PC-3 (cell line): Measurements from ENCODE around the gene ERAL1. TPM values are rescaled to one million over a fixed set of nuclear protein-coding genes. Genes with fewer than 3 reads are reported as not detected.

Source experiments
- ATAC-seq: fragments of 200-7000 bp; cut with Tn5 transposase; 2 replicates; pipeline ENCODE4 v1.9.1; 2020; ENCODE audit warnings: mild to moderate bottlenecking, moderate library complexity
- BruUV-seq: library from RNA; stranded (reverse); fragments of 400-500 nt; replicated peaks from 2 replicates; lab custom pipeline; 2021; lab: Mats Ljungman, UMichigan
- CTCF ChIA-PET: fragments of 300-600 bp; sonication (Branson Sonifier 250); formaldehyde crosslinking; loops from one replicate; lab custom pipeline; 2022; ENCODE audit warnings: antibody characterized with exemption; lab: Charles Lee
- POLR2A ChIA-PET: fragments of 300-600 bp; sonication (Branson Sonifier 250); formaldehyde crosslinking; loops from one replicate; lab custom pipeline; 2022; ENCODE audit warnings: antibody characterized with exemption; ENCODE audit not compliant: unreplicated experiment; lab: Charles Lee
- DNase-seq: peaks from one replicate; pipeline ENCODE4 v3.0.0-alpha.2; 2015
- H2AFZ ChIP-seq: fragments of 300-600 bp; sonication (generic); 2 replicates; pipeline ENCODE4 v1.6.0; 2016; ENCODE audit warnings: antibody characterized with exemption, low read length
- H3F3A ChIP-seq: fragments of 300-600 bp; sonication (generic); one replicate; pipeline ENCODE4 v1.6.0; 2017; ENCODE audit warnings: antibody characterized with exemption, low read length, control low read depth, mild to moderate bottlenecking; ENCODE audit not compliant: unreplicated experiment
- H3K27ac ChIP-seq: fragments of 300-600 bp; sonication (generic); 2 replicates; pipeline ENCODE4 v1.5.1; 2016; ENCODE audit warnings: mild to moderate bottlenecking, low read length
- H3K27me3 ChIP-seq: fragments of 300-600 bp; sonication (generic); 2 replicates; pipeline ENCODE4 v1.6.1; 2016; ENCODE audit warnings: low read length, mixed read lengths
- H3K36me3 ChIP-seq: fragments of 300-600 bp; sonication (generic); 2 replicates; pipeline ENCODE4 v1.6.1; 2016; ENCODE audit warnings: low read depth, mixed run types, low read length, mixed read lengths
- H3K4me1 ChIP-seq: fragments of 300-600 bp; sonication (generic); 2 replicates; pipeline ENCODE4 v1.5.1; 2016; ENCODE audit warnings: low read length; ENCODE audit not compliant: insufficient read depth
- H3K4me2 ChIP-seq: fragments of 300-600 bp; sonication (generic); 2 replicates; pipeline ENCODE4 v1.6.0; 2016; ENCODE audit warnings: low read length
- H3K4me3 ChIP-seq: fragments of 300-600 bp; sonication (generic); 2 replicates; pipeline ENCODE4 v1.5.1; 2016; ENCODE audit warnings: mild to moderate bottlenecking, low read length, mixed read lengths
- H3K79me2 ChIP-seq: fragments of 300-600 bp; sonication (generic); 2 replicates; pipeline ENCODE4 v1.6.1; 2017; ENCODE audit warnings: low read length, mixed read lengths
- H3K9ac ChIP-seq: fragments of 300-600 bp; sonication (generic); 2 replicates; pipeline ENCODE4 v1.6.0; 2016; ENCODE audit warnings: mild to moderate bottlenecking, low read length
- H3K9me2 ChIP-seq: fragments of 300-600 bp; sonication (generic); replicated peaks from 2 replicates; pipeline ENCODE4 v1.6.1; 2016; ENCODE audit warnings: mixed run types, low read length, mixed read lengths
- H3K9me3 ChIP-seq: fragments of 300-600 bp; sonication (generic); 2 replicates; pipeline ENCODE4 v1.6.1; 2016; ENCODE audit warnings: low read length, mixed read lengths
- H4K20me1 ChIP-seq: fragments of 300-600 bp; sonication (generic); 2 replicates; pipeline ENCODE4 v1.6.1; 2016; ENCODE audit warnings: low read length, mixed read lengths
- EZH2 ChIP-seq: fragments of 300-600 bp; sonication (generic); IDR thresholded peaks from one replicate; pipeline ENCODE4 v1.6.1; 2017; ENCODE audit warnings: antibody characterized with exemption, mild to moderate bottlenecking, low read length; ENCODE audit not compliant: unreplicated experiment
- EZH2phosphoT487 ChIP-seq: fragments of 300-600 bp; sonication (generic); IDR thresholded peaks from 2 replicates; pipeline ENCODE4 v1.6.1; 2018; ENCODE audit warnings: mild to moderate bottlenecking, antibody characterized with exemption, low read length, borderline replicate concordance
- intact Hi-C: fragments of 100-400 bp; cut with micrococcal nuclease; formaldehyde crosslinking; loops from 2 replicates; pipeline ENCODE4 v1.9.0; 2023
- total RNA-seq: library from RNA; depleted of rRNA; stranded (reverse); fragments of >200 nt; gene quantifications from 2 replicates; pipeline ENCODE4 v1.2.3, GENCODE V29; 2014
- TF ChIP-seq, protein P1 (sequence below): fragments of 300-600 bp; sonication (generic); conservative IDR thresholded peaks from 2 replicates; pipeline ENCODE4 v1.5.1; 2017; ENCODE audit warnings: antibody characterized with exemption, low read depth, mild to moderate bottlenecking, low read length

ERAL1 gene
- total RNA-seq, 1 experiment from 2014 or later = 30.5 TPM

GRCh38 chr17:28819582-28819981, 35.2 kb upstream of the ERAL1 start:
- Histone ChIP-seq H3K79me2 (peaks cover 62% of the 10 kb centered on the region), H3K4me3 (no peak overlapping the region), H3F3A (no peaks in the 10 kb centered on the region), H3K36me3 (no peaks in the 10 kb centered on the region), H3K9me3 (no peaks in the 10 kb centered on the region), H3K4me1 (no peaks in the 10 kb centered on the region), H3K27ac (no peak overlapping the region), H2AFZ (no peak overlapping the region), H3K4me2 (no peak overlapping the region), H3K9me2 (no peaks in the 10 kb centered on the region), H3K27me3 (no peaks in the 10 kb centered on the region), H4K20me1 (no peaks in the 10 kb centered on the region), H3K9ac (no peak overlapping the region)
- no peak for DNase-seq
- no peak for ATAC-seq
- ChIA-PET POLR2A (no interaction called here), CTCF (no interaction called here)
- intact Hi-C loops = no loop called here
- TF ChIP-seq, protein P1, sequence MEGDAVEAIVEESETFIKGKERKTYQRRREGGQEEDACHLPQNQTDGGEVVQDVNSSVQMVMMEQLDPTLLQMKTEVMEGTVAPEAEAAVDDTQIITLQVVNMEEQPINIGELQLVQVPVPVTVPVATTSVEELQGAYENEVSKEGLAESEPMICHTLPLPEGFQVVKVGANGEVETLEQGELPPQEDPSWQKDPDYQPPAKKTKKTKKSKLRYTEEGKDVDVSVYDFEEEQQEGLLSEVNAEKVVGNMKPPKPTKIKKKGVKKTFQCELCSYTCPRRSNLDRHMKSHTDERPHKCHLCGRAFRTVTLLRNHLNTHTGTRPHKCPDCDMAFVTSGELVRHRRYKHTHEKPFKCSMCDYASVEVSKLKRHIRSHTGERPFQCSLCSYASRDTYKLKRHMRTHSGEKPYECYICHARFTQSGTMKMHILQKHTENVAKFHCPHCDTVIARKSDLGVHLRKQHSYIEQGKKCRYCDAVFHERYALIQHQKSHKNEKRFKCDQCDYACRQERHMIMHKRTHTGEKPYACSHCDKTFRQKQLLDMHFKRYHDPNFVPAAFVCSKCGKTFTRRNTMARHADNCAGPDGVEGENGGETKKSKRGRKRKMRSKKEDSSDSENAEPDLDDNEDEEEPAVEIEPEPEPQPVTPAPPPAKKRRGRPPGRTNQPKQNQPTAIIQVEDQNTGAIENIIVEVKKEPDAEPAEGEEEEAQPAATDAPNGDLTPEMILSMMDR = no peak
- TF ChIP-seq EZH2phosphoT487 = no peak
- TF ChIP-seq EZH2 = no peak
- no TSS peak for BruUV-seq

DNA sequence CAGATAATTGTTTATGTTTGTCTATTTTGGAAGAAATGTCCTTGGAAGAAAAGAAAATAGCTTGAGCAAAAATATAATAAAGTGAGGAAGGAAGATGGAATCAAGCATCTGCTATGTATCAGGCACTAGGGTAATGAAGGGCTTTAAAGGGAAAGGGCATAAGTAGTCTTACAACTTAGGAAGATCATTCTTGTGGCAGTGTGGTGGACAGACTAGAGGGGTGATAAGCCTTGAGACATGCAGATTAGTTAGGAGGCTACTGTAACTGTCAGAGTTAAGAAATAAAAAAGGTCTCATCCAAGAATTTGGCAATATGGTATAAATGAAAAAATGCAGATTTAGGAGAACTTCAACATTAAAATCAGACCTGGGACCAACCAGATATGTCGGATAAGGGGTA, 27.1 kb upstream of the ERAL1 start:
- ChIA-PET POLR2A (no interaction called here), CTCF (no interaction called here)
- no peaks in the 10 kb centered on the region for H4K20me1 ChIP-seq

More for the DNA sequence above, 27.1 kb upstream of the ERAL1 start:
- H3K27me3 ChIP-seq = no peaks in the 10 kb centered on the region
- H3K9me3 ChIP-seq = no peaks in the 10 kb centered on the region
- DNase-seq = no peak
- no peak overlapping the region for H3K4me3 ChIP-seq
- no peak for ATAC-seq
- no peak overlapping the region for H3K4me2 ChIP-seq
- H3K27ac ChIP-seq = no peak overlapping the region
- no peaks in the 10 kb centered on the region for H3K36me3 ChIP-seq
- TF ChIP-seq EZH2 = no peak
- TF ChIP-seq, protein P1 = no peak
- no peaks in the 10 kb centered on the region for H3K9me2 ChIP-seq
- H3F3A ChIP-seq = no peaks in the 10 kb centered on the region
- H3K79me2 ChIP-seq = peaks cover 14% of the 10 kb centered on the region
- intact Hi-C loops = no loop called here
- H3K9ac ChIP-seq = no peak overlapping the region
- no peaks in the 10 kb centered on the region for H3K4me1 ChIP-seq
- no TSS peak for BruUV-seq
- H2AFZ ChIP-seq = no peak overlapping the region
